Femur (tissue), 1 donor: Measurements from ENCODE around the gene ENO3.
A peak's percentile ranks its signal among the peaks of the same experiment; 100 is the strongest.
"Not testable (repeated sequence)": the region's sequence is repeated elsewhere in the genome, so short reads cannot be mapped to it uniquely, and the experiment has no call there.

Source experiments
- DNase-seq: peaks from one replicate; pipeline ENCODE4 v3.0.0-alpha.2; 2017

Gene ENO3

DNA sequence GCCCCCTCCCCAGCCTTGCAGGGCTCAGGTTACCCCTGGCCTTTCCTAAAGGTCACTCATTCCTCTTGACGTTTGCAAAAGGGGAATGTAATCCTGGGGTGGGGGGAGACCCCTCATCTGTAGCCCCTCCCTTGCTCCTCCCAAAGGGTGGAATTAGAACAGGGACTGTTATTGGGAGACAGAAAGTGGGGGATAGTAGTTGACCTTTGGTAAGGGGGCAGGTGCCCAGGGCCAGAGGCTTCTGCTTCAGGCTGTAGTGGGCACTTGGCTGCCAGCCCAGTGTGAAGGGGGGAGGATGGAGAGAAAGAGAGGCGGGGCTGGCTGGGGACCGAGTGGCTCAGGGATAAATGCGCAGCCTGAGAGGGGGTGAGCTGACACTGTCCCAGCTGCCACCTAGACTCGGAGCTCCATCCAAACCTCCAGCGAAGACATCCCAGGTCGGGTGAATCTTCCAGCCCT is at the start of gene ENO3:
Gene ENO3, plus strand, starts transcription at position 374 of the 459 bp plus-strand sequence. CDS start 711 bp downstream, outside the sequence.
- DNase-seq, result peak; percentile 72

DNA sequence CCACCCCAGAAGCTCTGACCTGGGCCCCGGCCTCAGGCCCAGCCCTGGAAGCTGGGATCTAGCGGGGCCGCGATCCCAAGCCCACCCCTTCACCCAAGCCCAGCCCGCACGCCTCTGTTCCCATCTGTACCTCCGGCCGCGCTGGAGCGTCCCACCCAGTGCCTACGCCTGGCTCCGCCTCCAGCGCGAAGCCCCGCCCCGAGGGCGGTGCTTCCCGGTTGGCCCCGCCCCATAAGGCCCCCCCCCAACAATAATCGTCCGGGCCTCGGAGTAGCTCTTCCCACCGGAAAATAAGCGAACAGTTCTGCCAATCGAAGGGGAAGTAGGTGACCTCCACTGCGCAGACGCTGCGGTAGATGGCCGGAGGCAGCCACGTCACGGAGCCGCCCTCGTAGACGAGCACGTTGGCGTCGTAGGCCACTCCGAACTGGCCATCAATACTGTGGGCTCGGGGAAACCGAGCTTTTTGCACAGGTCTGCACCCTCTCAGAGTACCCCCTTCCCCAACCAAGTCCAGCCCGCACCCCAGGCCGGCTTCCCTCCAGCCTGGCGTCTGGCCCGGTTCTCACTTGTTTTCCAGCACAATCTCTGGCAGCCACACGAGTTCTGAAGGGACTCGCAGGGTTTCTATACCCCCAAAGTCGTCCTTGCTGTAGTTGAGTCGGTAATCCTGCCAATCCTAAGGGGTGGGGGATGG is 49.1 kb upstream of the ENO3 start:
- peak; percentile 77 for DNase-seq

DNA sequence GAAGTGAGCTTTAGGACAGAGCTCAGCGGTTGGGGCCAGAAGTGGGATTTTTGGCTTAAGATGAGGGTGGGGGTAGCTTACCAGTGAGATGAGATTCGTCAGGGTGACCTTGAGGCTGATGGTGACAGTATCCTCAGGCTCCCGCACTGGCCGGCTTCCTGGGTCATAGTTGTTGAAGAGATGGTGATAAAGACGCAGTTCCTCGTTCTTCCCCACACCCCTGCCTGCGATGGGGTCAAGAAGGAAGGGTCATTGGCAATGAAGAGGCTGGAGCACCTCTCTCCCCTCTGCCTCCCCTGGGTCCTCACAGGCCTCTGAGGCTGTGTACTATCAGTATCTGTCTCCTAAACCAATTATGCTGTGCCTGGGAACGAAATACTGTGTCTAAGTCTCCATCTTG is 48.4 kb upstream of the ENO3 start:
- DNase-seq, result no peak

- peak; percentile 81 for DNase-seq
These were observed 47.7 kb upstream of the ENO3 start, which contains the start of gene CHRNE for GRCh38 chr17:4903051-4903818. TSS of gene CHRNE (minus strand) at chr17:4903098. CDS start at chr17:4903063, 35 bp downstream.

- not testable (repeated sequence) for DNase-seq
These were observed 44.3 kb upstream of the ENO3 start for GRCh38 chr17:4906642-4907041.

- DNase-seq, result peak; percentile 51
These were observed 42.6 kb upstream of the ENO3 start for GRCh38 chr17:4908301-4908700.

GRCh38 chr17:4908711-4909496 is 42.0 kb upstream of the ENO3 start:
- DNase-seq, result peak; percentile 95

DNA sequence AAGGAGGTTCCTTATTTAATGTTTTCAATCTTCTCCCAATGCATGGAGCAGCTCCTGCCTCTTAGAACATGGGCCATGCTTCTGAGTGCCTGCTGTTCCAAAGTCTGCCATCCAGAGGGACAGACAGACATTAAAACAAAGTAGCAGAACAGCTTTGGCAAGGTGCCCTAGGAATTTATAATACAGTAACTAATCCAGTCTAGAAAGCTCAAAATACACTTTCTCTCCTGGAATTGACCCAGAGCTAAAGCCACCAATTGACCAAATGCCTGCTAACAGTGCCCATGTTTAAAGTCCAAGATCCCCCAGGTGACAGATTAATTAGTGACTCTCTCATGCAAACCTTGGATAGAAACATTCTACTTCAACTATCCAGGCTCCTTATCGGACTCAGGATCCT is 36.9 kb upstream of the ENO3 start:
- no peak for DNase-seq

- not testable (repeated sequence) for DNase-seq
These were observed 36.4 kb upstream of the ENO3 start for GRCh38 chr17:4914551-4914950.

DNA sequence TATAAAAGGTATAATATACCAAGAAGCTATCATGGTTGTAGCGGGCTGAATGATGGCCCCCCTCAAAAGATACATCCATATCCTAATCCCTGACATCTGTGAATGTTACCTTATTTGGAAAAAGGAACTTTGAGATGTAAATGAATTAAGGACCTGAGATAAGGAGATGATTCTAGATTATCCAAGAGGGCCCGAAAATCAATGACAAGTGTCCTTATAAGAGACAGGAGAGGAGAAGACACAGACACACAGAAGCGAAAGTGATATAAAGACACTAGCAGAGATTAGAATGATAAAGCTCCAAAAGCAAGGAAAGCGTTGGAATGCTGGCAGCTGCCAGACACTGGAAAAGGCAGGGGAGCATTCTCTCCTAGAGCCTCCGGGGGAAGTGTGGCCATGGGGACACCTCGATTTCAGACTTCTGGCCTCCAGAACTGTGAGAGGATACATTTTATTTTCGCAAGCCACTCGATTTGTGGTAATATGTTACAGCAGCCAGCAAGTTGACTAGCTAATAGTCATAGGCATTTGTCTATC is 31.3 kb upstream of the ENO3 start:
- no peak for DNase-seq

GRCh38 chr17:4920351-4921048 is 30.4 kb upstream of the ENO3 start:
- DNase-seq, result no peak

DNA sequence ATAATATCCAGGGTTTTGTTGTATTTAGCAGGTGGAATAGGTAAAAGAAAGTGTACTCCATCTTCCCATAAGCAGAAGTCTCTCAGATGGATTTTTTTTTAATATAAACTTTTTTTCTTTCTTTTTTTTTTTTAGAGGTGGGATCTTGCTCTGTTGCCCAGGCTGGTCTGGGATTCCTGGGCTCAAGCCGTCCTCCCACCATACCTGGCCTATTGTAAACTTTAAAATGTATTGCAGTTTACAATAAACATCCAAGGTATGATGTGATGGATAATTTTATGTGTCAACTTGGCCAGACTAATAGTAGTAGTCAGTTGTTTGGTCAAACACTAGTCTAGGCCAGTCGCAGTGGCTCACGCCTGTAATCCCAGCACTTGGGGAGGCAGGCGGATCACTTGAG is 29.6 kb upstream of the ENO3 start:
- no peak for DNase-seq

- not testable (repeated sequence) for DNase-seq
These were observed 24.2 kb upstream of the ENO3 start for GRCh38 chr17:4926577-4927335.

GRCh38 chr17:4928881-4929280 is 22.0 kb upstream of the ENO3 start:
- DNase-seq, result no peak

GRCh38 chr17:4931963-4932362 is 19.0 kb upstream of the ENO3 start, which contains the start of gene GP1BA:
TSS of gene GP1BA (plus strand) at chr17:4932277. CDS start at chr17:4932605, 328 bp downstream.
- DNase-seq, result no peak

- no peak for DNase-seq
These were observed 18.2 kb upstream of the ENO3 start for GRCh38 chr17:4932756-4933155.

DNA sequence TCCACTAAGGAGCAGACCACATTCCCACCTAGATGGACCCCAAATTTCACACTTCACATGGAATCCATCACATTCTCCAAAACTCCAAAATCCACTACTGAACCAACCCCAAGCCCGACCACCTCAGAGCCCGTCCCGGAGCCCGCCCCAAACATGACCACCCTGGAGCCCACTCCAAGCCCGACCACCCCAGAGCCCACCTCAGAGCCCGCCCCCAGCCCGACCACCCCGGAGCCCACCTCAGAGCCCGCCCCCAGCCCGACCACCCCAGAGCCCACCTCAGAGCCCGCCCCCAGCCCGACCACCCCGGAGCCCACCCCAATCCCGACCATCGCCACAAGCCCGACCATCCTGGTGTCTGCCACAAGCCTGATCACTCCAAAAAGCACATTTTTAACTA is 17.3 kb upstream of the ENO3 start:
- DNase-seq, result no peak

DNA sequence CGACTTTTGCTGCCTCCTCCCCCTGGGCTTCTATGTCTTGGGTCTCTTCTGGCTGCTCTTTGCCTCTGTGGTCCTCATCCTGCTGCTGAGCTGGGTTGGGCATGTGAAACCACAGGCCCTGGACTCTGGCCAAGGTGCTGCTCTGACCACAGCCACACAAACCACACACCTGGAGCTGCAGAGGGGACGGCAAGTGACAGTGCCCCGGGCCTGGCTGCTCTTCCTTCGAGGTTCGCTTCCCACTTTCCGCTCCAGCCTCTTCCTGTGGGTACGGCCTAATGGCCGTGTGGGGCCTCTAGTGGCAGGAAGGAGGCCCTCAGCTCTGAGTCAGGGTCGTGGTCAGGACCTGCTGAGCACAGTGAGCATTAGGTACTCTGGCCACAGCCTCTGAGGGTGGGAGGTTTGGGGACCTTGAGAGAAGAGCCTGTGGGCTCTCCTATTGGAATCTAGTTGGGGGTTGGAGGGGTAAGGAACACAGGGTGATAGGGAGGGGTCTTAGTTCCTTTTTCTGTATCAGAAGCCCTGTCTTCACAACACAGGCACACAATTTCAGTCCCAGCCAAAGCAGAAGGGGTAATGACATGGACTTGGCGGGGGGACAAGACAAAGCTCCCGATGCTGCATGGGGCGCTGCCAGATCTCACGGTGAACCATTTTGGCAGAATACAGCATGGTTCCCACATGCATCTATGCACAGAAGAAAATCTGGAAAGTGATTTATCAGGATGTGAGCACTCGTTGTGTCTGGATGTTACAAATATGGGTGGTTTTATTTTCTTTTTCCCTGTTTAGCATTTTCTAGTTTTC is 16.5 kb upstream of the ENO3 start:
- peak; percentile 53 for DNase-seq

GRCh38 chr17:4935650-4936049 is 15.3 kb upstream of the ENO3 start:
- DNase-seq, result no peak

GRCh38 chr17:4936436-4936835 is 14.5 kb upstream of the ENO3 start:
- no peak for DNase-seq

DNA sequence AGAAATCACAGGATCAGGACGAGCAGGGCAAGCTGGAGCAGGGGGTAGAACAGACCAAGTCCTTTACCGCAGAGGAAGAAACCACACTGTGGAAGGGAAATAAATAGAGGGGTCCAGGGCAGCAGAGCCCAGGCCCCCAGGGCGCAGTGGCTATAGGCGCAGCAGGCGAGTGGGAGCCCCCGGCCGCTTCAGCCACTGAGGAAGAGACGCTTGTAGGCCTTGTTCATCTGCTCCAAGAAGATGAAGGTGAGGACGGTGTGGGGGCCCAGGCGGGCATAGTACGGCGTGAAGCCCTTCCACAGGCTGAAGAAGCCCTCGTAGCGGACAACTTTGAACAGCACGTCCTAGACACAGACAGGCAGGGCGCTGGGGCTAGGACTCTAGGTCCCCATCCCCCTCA is 13.4 kb upstream of the ENO3 start:
- DNase-seq, result no peak
